ENCODE results near the gene RAB11FIP3. TPM values are rescaled to one million over a fixed set of nuclear protein-coding genes. Genes with fewer than 3 reads are reported as not detected.
A peak's percentile ranks its signal among the peaks of the same experiment; 100 is the strongest.

The RAB11FIP3 gene
- 10 to 100 TPM; 62.7 to 68.9 TPM for total RNA-seq
- polyA plus RNA-seq (2013, experiment 1 of 2), result 34.8 TPM
- 35.1 TPM for polyA plus RNA-seq (2013, experiment 2 of 2)
- long read RNA-seq, experiment 1, partial matches to known transcripts, result 6 of 21 reads
- long read RNA-seq, experiment 1, other reads (novel, unspliced or antisense), result 15 of 21 reads
- long read RNA-seq, experiment 2, full-length matches to known transcripts, result 52 of 111 reads
- long read RNA-seq, experiment 2, partial matches to known transcripts, result 21 of 111 reads
- long read RNA-seq, experiment 2, other reads (novel, unspliced or antisense), result 38 of 111 reads
- long read RNA-seq, experiment 3, partial matches to known transcripts, result 10 of 16 reads
- long read RNA-seq, experiment 3, other reads (novel, unspliced or antisense), result 5 of 16 reads
- long read RNA-seq, experiment 4, partial matches to known transcripts, result 0 of 1 reads
- long read RNA-seq, experiment 4, other reads (novel, unspliced or antisense), result 1 of 1 reads

- no peaks in the 10 kb centered on the region for H3K9me3 ChIP-seq (ENCODE audit: control insufficient read depth, low read length)
- peak within 1 kb of the TSS; percentile 51 for H3K9ac ChIP-seq (ENCODE audit: extremely low read depth, low read length, poor library complexity, severe bottlenecking)
- no peak within 1 kb of the TSS for H3K27ac Mint-ChIP-seq
- peak; percentile 92 for DNase-seq
- H3K27me3 Mint-ChIP-seq (ENCODE audit: insufficient read depth), result peaks cover 37% of the 10 kb centered on the region
- 1% methylated on average over 51 to 76 of the region's 77 CpGs for WGBS, 2 experiments (ENCODE audit: insufficient coverage in 1 of 2, insufficient read length in 1 of 2)
- TF ChIP-seq CTCF (conservative IDR thresholded peaks at IDR 0.05), result peak; percentile 63
- H3K9me3 Mint-ChIP-seq, result no peaks in the 10 kb centered on the region
- H3K27me3 ChIP-seq (ENCODE audit: control insufficient read depth, insufficient read depth, low read length, poor library complexity, severe bottlenecking), result peaks cover 26% of the 10 kb centered on the region
- H3K36me3 ChIP-seq (ENCODE audit: control insufficient read depth, insufficient read depth, low read length), result peaks cover 9% of the 10 kb centered on the region
- H3K4me3 Mint-ChIP-seq, result peak within 1 kb of the TSS; percentile 63
- peaks cover 4% of the 10 kb centered on the region for H3K4me1 ChIP-seq (ENCODE audit: control insufficient read depth, insufficient read depth, low read length)
- H3K36me3 Mint-ChIP-seq (ENCODE audit: low read depth), result peaks cover 18% of the 10 kb centered on the region
- H3K4me1 Mint-ChIP-seq, result peaks cover 16% of the 10 kb centered on the region
- peak within 1 kb of the TSS; percentile 73 for H3K27ac ChIP-seq (ENCODE audit: low read depth, low read length)
- H3K4me3 ChIP-seq (ENCODE audit: low read length), result peak within 1 kb of the TSS; percentile 89
These were observed at the start of gene RAB11FIP3 for GRCh38 chr16:425082-425718. Gene RAB11FIP3 (plus strand): TSS chr16:425649. CDS start chr16:426007, 358 bp downstream.

GRCh38 chr16:375927-376816, 49.3 kb upstream of the RAB11FIP3 start:
- Mint-ChIP-seq H3K9me3 (no peaks in the 10 kb centered on the region), H3K4me1 (peaks cover 10% of the 10 kb centered on the region), H3K4me3 (no peak overlapping the region), H3K27me3 (ENCODE audit: insufficient read depth) (no peaks in the 10 kb centered on the region), H3K27ac (no peak overlapping the region), H3K36me3 (ENCODE audit: low read depth) (peaks cover 13% of the 10 kb centered on the region)
- Histone ChIP-seq H3K36me3 (ENCODE audit: control insufficient read depth, insufficient read depth, low read length) (peaks cover 22% of the 10 kb centered on the region), H3K27me3 (ENCODE audit: control insufficient read depth, insufficient read depth, low read length, poor library complexity, severe bottlenecking) (no peaks in the 10 kb centered on the region), H3K9ac (ENCODE audit: extremely low read depth, low read length, poor library complexity, severe bottlenecking) (no peak overlapping the region), H3K4me1 (ENCODE audit: control insufficient read depth, insufficient read depth, low read length) (peaks cover 14% of the 10 kb centered on the region), H3K4me3 (ENCODE audit: low read length) (no peak overlapping the region), H3K9me3 (ENCODE audit: control insufficient read depth, low read length) (no peaks in the 10 kb centered on the region), H3K27ac (ENCODE audit: low read depth, low read length) (no peak overlapping the region)
- no peak for TF ChIP-seq CTCF (conservative IDR thresholded peaks at IDR 0.05)
- 96 to 98% methylated on average over 38 to 44 of the region's 44 CpGs for WGBS, 2 experiments (ENCODE audit: insufficient coverage in 1 of 2, insufficient read length in 1 of 2)
- DNase-seq, result no peak

DNA sequence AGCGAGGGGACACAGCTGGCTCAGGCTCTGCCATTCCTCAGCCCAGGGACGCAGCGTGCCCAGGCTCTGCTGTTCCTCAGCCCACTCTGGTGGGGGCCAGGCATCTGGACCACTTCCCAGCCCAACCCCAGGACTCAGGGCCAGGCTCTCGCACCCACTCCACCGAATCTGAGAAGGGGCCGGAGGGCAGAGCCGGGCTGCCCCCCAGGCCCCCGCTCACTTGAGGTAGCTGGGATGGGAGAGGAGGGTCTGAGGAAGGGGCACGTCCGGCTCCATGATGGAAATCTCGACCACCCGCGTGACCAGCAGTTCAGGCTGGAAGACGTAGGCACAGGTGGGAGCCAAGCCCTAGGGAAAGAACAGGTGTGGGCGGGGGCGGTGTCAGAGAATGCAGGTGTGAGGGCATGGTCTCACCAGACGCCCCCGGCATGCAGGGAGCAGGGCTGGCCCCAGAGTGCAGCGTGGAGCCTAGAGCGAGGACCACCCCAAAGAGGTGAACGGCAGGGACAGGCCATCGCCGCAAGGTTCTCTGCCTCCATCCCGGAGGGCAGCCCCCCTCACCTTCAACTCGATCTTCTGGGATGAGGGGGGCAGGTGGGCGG, 48.5 kb upstream of the RAB11FIP3 start:
- Histone ChIP-seq H3K4me3 (ENCODE audit: low read length) (no peak overlapping the region), H3K9ac (ENCODE audit: extremely low read depth, low read length, poor library complexity, severe bottlenecking) (no peak overlapping the region), H3K27me3 (ENCODE audit: control insufficient read depth, insufficient read depth, low read length, poor library complexity, severe bottlenecking) (no peaks in the 10 kb centered on the region), H3K27ac (ENCODE audit: low read depth, low read length) (no peak overlapping the region), H3K9me3 (ENCODE audit: control insufficient read depth, low read length) (no peaks in the 10 kb centered on the region), H3K4me1 (ENCODE audit: control insufficient read depth, insufficient read depth, low read length) (peaks cover 14% of the 10 kb centered on the region), H3K36me3 (ENCODE audit: control insufficient read depth, insufficient read depth, low read length) (peaks cover 22% of the 10 kb centered on the region)
- WGBS, 2 experiments (ENCODE audit: insufficient coverage in 1 of 2, insufficient read length in 1 of 2), result 95 to 97% methylated on average over 15 to 26 of the region's 26 CpGs
- TF ChIP-seq CTCF (conservative IDR thresholded peaks at IDR 0.05), result no peak
- Mint-ChIP-seq H3K9me3 (no peaks in the 10 kb centered on the region), H3K4me3 (no peak overlapping the region), H3K4me1 (peaks cover 10% of the 10 kb centered on the region), H3K27ac (no peak overlapping the region), H3K36me3 (ENCODE audit: low read depth) (peaks cover 13% of the 10 kb centered on the region), H3K27me3 (ENCODE audit: insufficient read depth) (no peaks in the 10 kb centered on the region)
- no peak for DNase-seq
